Measurements from ENCODE around the gene MARCO.

MARCO gene

DNA sequence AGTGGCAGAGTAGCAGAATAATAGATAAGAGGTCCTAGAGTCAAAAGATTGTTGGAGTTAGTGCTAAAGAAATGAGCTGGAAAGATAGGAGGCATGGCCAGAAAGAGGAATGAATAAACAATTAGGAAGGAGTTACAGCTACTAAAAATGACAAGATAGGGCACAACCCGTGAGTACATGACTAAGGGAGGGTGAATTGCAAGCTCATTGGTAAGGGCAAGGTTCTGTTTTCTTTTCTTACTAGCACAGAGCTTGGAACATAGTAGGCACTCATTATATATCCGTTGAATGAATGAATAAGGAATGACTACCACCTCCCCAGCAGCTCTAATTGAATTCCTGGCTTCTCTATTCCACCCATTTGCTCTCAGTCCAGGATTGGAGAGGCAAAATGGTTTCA is 5.7 kb upstream of the MARCO start:
- DNase-seq: no peak
- Histone ChIP-seq H3K4me3 (ENCODE audit: low read depth, low read length) (no peak overlapping the region), H3K27me3 (replicated peaks) (no peaks in the 10 kb centered on the region), H3K36me3 (replicated peaks) (no peaks in the 10 kb centered on the region), H3K27ac (no peak overlapping the region)
- TF ChIP-seq, protein P1, sequence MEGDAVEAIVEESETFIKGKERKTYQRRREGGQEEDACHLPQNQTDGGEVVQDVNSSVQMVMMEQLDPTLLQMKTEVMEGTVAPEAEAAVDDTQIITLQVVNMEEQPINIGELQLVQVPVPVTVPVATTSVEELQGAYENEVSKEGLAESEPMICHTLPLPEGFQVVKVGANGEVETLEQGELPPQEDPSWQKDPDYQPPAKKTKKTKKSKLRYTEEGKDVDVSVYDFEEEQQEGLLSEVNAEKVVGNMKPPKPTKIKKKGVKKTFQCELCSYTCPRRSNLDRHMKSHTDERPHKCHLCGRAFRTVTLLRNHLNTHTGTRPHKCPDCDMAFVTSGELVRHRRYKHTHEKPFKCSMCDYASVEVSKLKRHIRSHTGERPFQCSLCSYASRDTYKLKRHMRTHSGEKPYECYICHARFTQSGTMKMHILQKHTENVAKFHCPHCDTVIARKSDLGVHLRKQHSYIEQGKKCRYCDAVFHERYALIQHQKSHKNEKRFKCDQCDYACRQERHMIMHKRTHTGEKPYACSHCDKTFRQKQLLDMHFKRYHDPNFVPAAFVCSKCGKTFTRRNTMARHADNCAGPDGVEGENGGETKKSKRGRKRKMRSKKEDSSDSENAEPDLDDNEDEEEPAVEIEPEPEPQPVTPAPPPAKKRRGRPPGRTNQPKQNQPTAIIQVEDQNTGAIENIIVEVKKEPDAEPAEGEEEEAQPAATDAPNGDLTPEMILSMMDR (IDR thresholded peaks at IDR 0.05; ENCODE audit: low read depth, low read length, missing control alignments): no peak
- in situ Hi-C loops (cut with HindIII; ENCODE audit: low pct_ligation_motif_present, low sequenced_read_pairs): no loop called here

DNA sequence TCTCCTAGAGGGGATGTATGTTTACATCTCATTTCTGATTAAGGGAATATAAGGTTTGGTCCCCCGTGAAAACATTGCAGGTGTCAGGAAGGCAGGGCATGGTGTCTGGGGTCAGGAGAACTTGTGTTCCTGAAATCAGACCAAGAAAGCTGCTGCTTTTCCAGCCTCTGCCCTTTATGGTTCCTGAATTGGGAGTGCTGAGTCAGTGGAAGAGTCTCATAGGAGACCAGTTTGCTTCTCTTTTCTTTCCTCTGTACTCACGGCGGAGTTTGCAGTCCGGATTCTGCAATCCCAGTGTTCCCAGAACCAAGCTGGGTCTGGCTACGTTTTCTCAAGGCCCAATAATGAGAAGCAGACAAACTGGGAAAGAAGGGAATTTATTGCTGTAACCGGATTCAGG is 5.1 kb upstream of the MARCO start:
- H3K36me3 ChIP-seq (replicated peaks): no peaks in the 10 kb centered on the region
- TF ChIP-seq, protein P1 (IDR thresholded peaks at IDR 0.05; ENCODE audit: low read depth, low read length, missing control alignments): no peak
- in situ Hi-C loops (cut with HindIII; ENCODE audit: low pct_ligation_motif_present, low sequenced_read_pairs): no loop called here
- H3K4me3 ChIP-seq (ENCODE audit: low read depth, low read length): no peak overlapping the region
- H3K27me3 ChIP-seq (replicated peaks): no peaks in the 10 kb centered on the region
- no peak overlapping the region for H3K27ac ChIP-seq
- DNase-seq: no peak

DNA sequence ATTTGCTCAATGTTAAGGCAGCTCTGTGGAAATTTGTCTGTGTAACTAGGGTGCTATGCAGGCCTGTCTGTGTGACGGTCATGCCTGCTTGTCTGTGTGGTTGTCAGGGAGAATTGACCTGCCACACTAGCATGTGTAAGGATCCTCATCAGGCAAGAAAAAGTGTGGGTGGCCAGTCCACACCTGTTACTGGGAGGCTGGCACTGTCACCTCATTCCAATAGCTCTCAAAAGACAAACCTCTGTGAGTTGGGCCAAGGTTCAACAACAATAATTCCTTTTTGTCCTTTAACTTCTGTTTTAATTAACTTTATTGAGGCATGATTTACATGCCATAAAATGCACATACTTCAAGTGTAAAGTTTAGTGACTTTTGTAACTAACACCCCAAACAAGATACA is 4.2 kb upstream of the MARCO start:
- in situ Hi-C loops (cut with HindIII; ENCODE audit: low pct_ligation_motif_present, low sequenced_read_pairs): no loop called here
- Histone ChIP-seq H3K27me3 (replicated peaks) (no peaks in the 10 kb centered on the region), H3K4me3 (ENCODE audit: low read depth, low read length) (no peak overlapping the region), H3K36me3 (replicated peaks) (no peaks in the 10 kb centered on the region), H3K27ac (no peak overlapping the region)
- TF ChIP-seq, protein P1 (IDR thresholded peaks at IDR 0.05; ENCODE audit: low read depth, low read length, missing control alignments): no peak
- no peak for DNase-seq

DNA sequence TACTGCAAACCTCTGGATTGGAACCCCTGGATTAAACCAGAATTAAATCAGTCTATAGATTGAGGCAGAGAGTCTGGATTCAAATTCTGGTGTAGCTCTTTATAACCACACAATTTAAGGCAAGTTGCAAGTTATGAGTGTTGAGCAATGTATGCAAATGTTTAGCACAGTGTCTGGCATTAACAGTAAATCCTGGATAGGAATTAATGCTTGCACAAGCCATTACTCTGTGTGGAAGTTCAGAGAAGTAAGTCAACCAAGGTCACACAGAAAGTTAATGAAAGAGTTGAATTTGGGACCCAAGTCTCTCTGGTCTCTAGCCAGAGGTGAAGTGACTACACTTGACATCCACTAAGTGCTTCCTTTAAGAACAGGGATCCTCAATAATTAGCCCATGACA is 2.0 kb upstream of the MARCO start:
- H3K27ac ChIP-seq: no peak overlapping the region
- TF ChIP-seq, protein P1 (IDR thresholded peaks at IDR 0.05; ENCODE audit: low read depth, low read length, missing control alignments): no peak
- in situ Hi-C loops (cut with HindIII; ENCODE audit: low pct_ligation_motif_present, low sequenced_read_pairs): no loop called here
- H3K36me3 ChIP-seq (replicated peaks): no peaks in the 10 kb centered on the region
- DNase-seq: no peak
- no peaks in the 10 kb centered on the region for H3K27me3 ChIP-seq (replicated peaks)
- no peak overlapping the region for H3K4me3 ChIP-seq (ENCODE audit: low read depth, low read length)

DNA sequence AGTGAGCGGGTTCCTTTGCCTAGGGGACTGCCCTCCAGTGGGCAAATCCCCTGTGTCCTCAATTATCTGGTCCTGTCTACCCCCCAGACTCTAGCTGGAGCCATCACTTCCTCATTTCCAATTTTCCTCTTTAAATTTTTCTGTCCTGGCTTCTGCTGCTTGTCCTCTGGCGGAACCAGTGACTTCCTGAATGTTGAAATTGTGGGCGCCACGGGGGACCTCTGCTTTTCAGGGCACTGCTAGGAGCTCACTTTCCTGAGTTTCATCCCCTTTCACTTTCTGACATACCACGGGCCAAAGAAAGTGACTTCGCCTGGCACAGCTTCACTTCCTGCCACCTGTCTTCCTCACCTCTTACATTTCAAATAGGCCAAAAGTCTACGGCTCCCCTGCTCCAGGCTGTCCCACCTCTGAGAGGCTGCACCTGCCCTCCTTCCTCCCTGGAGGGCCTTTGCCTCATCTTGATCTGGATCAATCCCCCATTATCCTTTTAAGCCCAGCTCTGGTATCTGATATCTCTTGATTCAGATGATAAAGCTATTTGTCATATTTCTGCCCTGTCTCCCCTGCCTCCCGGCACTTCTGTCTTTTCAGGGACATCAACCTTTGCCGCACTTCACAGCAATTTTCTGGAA is 1.4 kb upstream of the MARCO start:
- no peak for DNase-seq
- TF ChIP-seq, protein P1 (IDR thresholded peaks at IDR 0.05; ENCODE audit: low read depth, low read length, missing control alignments): no peak
- H3K36me3 ChIP-seq (replicated peaks): no peaks in the 10 kb centered on the region
- H3K4me3 ChIP-seq (ENCODE audit: low read depth, low read length): no peak overlapping the region
- no peak overlapping the region for H3K27ac ChIP-seq
- no peaks in the 10 kb centered on the region for H3K27me3 ChIP-seq (replicated peaks)
- in situ Hi-C loops (cut with HindIII; ENCODE audit: low pct_ligation_motif_present, low sequenced_read_pairs): no loop called here

DNA sequence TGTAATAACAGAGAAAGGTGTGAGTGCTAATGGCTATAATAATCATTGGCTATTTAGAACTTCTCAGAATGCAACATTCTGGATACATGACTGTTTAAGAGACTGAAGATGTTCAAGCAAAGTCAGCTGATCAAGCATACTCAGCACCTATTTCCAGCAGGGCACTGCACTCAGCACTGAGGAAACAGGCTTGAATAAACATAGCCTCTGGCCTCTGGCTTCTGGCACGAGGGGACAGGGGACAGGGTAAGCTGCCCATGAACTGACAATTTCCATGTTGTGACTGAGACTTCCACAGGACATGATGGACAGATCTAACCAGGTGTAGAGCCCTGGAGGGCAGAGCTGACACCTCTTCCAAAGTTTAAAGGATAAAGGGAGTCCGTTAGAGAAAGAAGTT is 1.3 kb downstream of the MARCO start:
- no peak overlapping the region for H3K4me3 ChIP-seq (ENCODE audit: low read depth, low read length)
- H3K36me3 ChIP-seq (replicated peaks): no peaks in the 10 kb centered on the region
- H3K27ac ChIP-seq: no peak overlapping the region
- in situ Hi-C loops (cut with HindIII; ENCODE audit: low pct_ligation_motif_present, low sequenced_read_pairs): no loop called here
- no peak for DNase-seq
- no peaks in the 10 kb centered on the region for H3K27me3 ChIP-seq (replicated peaks)
- TF ChIP-seq, protein P1 (IDR thresholded peaks at IDR 0.05; ENCODE audit: low read depth, low read length, missing control alignments): no peak

All from brain microvascular endothelial cell (primary cell).